C4-2B (cell line): Measurements from ENCODE around the gene NISCH.

ENCODE experiments used
- ZFX ChIP-seq: fragments of 450-650 bp; IDR thresholded peaks from 2 replicates; pipeline ENCODE4 v1.6.1; 2017
- TF ChIP-seq, protein P1 (sequence below): fragments of 450-650 bp; conservative IDR thresholded peaks from 2 replicates; pipeline ENCODE4 v1.5.1; 2017; ENCODE audit warnings: mild to moderate bottlenecking

DNA sequence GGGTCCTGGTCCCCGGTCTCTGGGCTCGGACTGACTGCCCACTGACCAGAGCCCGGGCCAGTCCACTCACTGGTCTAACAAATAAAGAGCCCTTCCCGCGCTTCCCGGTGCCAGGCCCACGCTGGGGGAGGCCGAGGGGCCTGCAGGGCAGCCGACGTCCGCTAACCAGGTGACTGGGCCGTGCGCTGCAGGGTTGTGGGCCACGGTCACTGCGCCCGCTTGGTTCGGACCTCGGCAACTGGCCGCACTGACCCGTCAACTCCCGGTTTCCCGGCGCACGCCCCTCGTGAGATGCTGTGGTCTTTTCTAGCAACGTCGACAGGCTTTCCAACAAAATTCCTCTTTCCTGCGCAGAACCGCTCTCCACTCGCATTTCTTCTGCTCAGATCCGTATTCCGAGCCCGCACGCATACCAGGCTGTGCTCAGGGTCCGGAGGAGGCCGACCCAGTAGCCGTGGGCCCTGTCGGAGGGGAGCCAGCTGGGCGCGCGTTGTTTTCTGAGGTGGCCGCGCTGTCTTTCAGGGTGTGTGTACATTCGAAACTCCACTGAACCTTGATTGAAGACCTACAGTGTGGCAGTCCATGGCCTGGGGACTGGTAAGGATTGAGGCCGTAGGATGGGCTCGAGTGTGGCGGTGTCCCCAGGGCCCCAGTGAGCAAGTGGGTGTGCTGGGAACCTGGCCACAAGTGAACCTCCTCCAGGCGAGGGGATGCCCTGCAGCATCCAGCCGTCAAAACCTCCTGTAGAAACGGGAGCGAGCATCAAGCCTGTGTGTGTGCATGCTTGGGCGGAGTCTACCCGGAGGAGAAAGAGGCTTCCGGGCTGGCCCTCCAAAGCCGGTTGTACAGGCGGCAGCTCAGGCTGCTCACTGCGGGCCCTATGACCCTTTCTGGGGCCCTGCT, 79.1 kb downstream of the NISCH start:
- TF ChIP-seq, protein P1, sequence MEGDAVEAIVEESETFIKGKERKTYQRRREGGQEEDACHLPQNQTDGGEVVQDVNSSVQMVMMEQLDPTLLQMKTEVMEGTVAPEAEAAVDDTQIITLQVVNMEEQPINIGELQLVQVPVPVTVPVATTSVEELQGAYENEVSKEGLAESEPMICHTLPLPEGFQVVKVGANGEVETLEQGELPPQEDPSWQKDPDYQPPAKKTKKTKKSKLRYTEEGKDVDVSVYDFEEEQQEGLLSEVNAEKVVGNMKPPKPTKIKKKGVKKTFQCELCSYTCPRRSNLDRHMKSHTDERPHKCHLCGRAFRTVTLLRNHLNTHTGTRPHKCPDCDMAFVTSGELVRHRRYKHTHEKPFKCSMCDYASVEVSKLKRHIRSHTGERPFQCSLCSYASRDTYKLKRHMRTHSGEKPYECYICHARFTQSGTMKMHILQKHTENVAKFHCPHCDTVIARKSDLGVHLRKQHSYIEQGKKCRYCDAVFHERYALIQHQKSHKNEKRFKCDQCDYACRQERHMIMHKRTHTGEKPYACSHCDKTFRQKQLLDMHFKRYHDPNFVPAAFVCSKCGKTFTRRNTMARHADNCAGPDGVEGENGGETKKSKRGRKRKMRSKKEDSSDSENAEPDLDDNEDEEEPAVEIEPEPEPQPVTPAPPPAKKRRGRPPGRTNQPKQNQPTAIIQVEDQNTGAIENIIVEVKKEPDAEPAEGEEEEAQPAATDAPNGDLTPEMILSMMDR, result no peak
- TF ChIP-seq ZFX, result peak; percentile 38; the same call in 1 of the 2 replicates
